Measurements from ENCODE around the gene COL6A1.
A peak's percentile ranks its signal among the peaks of the same experiment; 100 is the strongest.

The COL6A1 gene

DNA sequence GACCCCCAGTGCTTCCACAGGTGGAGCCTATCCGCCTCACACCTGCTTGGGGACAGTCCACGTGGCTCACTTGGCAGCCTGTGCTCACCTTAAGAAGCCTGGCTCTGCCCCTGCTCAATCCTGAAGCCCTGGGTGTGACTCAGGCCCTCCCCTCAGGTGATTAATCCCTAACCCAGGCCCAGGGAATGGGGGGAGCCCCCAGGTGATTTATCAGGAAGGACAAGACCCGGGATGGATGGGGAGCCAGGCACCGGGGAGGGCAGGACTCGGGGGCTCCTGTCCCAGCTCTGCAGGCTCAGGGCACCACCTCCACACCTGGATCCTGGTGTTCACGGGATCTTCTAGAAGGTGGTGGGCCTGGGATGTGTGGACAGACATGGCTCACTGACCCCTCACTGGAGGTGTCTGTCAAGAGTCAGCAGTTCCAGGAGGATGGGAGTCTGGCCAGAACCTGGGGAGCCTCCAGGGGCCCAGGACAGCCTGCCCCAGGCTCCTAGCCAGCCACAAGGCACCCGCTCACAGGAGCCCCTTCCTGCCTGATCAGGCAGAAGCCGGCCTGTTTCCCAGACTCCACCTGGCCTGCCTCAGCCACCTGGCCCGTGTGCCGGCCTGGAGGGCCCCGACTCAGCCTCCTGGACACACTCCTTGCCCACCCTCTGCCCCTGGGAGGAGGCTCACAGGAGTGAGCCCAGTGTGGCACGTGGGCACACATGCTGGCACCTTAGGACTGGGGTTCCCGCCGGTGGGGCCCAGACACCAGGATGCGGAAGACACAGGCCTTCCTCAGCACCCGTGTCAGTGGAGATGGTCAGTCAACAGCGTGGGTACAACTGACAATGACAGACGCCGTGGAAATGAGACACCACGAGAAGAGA is 38.6 kb upstream of the COL6A1 start:
- TF ChIP-seq Cebpa-rat (IDR thresholded peaks at IDR 0.05) = no peak
- Histone ChIP-seq H3K9ac (peak overlapping the region in 1 of 11 experiments; percentile 34; a peak in 1 of 22 replicates), H3K36me3 (no peaks in the 10 kb centered on the region), H3K27me3 (peaks cover 0 to 8% (median 0%) of the 10 kb centered on the region in 11 experiments; a peak in 3 of 22 replicates), H3K4me2 (peak overlapping the region in 7 of 11 experiments; percentile 45 to 93 (median 88); a peak in 12 of 22 replicates), H3K9me3 (replicated peaks in 1 of 11) (peaks cover 0 to 16% (median 8%) of the 10 kb centered on the region in 11 experiments; a peak in 10 of 22 replicates), H3K27ac (no peak overlapping the region), H4K20me1 (peaks cover 0 to 25% (median 9%) of the 10 kb centered on the region in 11 experiments; a peak in 10 of 22 replicates), H3K4me1 (peaks cover 12 to 68% (median 53%) of the 10 kb centered on the region in 10 experiments), H3K4me3 (no peak overlapping the region)

DNA sequence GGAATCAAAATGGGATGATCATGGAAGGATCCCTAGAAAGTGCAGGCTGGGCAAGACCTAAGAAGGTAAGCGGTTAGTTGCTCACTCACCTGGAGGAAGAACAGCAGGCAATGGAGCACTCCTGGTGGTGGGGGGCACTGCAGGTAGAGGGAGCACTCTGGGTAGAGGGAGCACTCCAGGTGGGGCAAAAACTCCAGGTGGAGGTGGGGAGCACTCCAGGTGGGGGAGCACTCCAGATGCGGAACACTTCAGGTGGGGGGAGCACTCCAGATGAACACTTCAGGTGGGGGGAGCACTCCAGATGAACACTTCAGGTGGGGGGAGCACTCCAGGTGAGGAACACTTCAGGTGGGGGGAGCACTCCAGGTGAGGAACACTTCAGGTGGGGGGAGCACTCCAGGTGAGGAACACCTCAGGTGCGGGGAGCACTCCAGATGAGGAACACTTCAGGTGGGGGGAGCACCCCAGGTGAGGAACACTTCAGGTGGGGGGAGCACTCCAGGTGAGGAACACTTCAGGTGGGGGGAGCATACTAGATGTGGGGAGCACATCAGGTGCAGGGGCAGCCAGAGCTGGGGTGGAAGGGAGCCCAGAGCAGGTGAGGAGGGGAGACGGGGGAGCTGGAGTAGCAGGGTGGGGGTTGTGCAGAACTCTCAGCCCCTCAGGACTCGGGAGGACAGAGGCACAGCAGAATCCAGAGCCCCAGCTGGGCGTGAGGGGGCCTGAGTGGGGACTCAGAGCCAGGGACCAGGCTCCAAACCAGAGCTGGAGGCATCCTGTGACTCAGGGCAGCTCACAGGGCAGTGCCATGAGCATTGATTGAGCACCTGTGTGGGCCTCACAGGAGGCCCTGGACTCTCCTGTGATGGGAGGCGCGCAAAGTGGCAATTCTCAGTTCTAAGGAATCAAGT is 37.7 kb upstream of the COL6A1 start:
- TF ChIP-seq Cebpa-rat (IDR thresholded peaks at IDR 0.05) = no peak
- no peak overlapping the region for H3K27ac ChIP-seq
- H3K4me3 ChIP-seq = no peak overlapping the region
- H4K20me1 ChIP-seq = peaks cover 0 to 25% (median 9%) of the 10 kb centered on the region in 11 experiments; a peak in 10 of 22 replicates
- no peaks in the 10 kb centered on the region for H3K36me3 ChIP-seq
- peaks cover 5 to 66% (median 51%) of the 10 kb centered on the region in 10 experiments; a peak in 19 of 20 replicates for H3K4me1 ChIP-seq
- H3K9ac ChIP-seq = no peak overlapping the region
- H3K27me3 ChIP-seq = peaks cover 0 to 8% (median 0%) of the 10 kb centered on the region in 11 experiments; a peak in 3 of 22 replicates
- H3K9me3 ChIP-seq (replicated peaks in 1 of 11) = peaks cover 0 to 25% (median 9%) of the 10 kb centered on the region in 11 experiments; a peak in 10 of 22 replicates
- no peak overlapping the region for H3K4me2 ChIP-seq

DNA sequence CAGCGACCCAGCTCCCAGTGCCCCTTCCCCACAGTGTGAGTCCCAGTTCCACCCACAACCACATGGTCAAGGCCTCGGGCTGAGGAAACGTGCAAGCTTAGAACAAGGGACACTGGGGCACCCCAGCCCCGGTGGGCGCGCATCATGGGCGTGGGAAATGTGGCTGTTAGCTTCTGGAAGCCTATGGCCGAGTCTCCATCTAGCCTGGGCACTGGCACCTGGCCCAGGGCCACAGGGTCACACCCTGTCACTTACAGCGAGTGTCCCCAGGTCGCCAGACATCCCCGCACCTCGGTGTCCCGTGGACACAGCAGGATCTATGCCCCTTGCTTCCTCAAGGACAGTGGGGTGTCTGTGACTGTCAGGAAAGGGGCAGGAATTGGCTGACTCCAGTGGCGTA is 37.0 kb upstream of the COL6A1 start:
- no peak for TF ChIP-seq Cebpa-rat (IDR thresholded peaks at IDR 0.05)
- Histone ChIP-seq H3K27me3 (peaks cover 0 to 8% (median 0%) of the 10 kb centered on the region in 11 experiments; a peak in 3 of 22 replicates), H3K4me1 (peaks cover 6 to 66% (median 51%) of the 10 kb centered on the region in 10 experiments)

DNA sequence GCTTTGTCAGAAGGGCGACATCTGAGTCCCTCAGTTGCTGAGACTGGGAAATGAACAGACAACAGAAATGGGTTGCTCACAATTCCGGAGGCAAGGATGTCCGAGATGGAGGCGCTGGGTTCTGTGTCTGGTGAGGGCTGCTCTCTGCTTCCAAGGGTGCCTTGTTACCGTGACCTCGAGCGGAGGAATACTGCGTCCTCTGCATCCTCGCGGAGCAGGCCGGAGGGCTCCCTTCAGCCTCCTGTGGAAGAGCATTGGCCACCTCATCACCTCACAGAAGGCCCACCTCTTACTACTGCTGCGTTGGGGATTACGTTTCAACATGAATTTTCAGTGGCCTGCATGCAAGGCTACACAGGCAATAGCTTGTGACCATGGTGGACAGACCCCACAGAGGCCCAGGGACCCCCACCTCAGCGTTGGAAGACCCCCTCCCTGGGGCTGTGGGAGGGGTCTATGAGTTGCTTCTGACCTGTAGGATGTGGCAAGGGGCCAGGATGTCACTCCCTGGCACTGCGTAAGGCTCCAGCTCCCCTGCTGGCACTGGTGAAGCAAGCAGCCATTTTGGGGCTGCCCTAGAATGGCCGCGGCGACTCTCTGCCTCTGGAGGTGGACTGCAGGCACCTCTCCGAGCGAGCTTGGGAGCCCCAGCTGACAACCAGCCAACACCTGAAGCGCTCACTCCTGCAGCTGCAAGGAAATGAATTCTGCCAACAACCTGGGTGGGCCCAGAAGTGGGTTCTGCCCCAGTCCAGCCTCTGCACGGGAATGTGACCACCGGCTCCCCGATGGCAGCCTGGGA is 36.3 kb upstream of the COL6A1 start:
- peaks cover 0 to 25% (median 9%) of the 10 kb centered on the region in 11 experiments; a peak in 10 of 22 replicates for H3K9me3 ChIP-seq (replicated peaks in 1 of 11)
- no peak overlapping the region for H3K4me2 ChIP-seq
- no peak overlapping the region for H3K27ac ChIP-seq
- peaks cover 0 to 19% (median 9%) of the 10 kb centered on the region in 11 experiments; a peak in 9 of 22 replicates for H4K20me1 ChIP-seq
- H3K27me3 ChIP-seq = peaks cover 0 to 8% (median 0%) of the 10 kb centered on the region in 11 experiments; a peak in 3 of 22 replicates
- H3K4me1 ChIP-seq = peaks cover 11 to 66% (median 51%) of the 10 kb centered on the region in 10 experiments
- H3K4me3 ChIP-seq = no peak overlapping the region
- no peak overlapping the region for H3K9ac ChIP-seq
- TF ChIP-seq Cebpa-rat (IDR thresholded peaks at IDR 0.05) = no peak
- no peaks in the 10 kb centered on the region for H3K36me3 ChIP-seq

More for the DNA sequence above, 37.0 kb upstream of the COL6A1 start:
- Histone ChIP-seq H3K9ac (no peak overlapping the region), H3K9me3 (replicated peaks in 1 of 11) (peaks cover 0 to 25% (median 9%) of the 10 kb centered on the region in 11 experiments; a peak in 10 of 22 replicates), H3K4me3 (no peak overlapping the region), H3K27ac (no peak overlapping the region), H3K36me3 (no peaks in the 10 kb centered on the region), H4K20me1 (peaks cover 0 to 20% (median 9%) of the 10 kb centered on the region in 11 experiments; a peak in 10 of 22 replicates), H3K4me2 (no peak overlapping the region)

DNA sequence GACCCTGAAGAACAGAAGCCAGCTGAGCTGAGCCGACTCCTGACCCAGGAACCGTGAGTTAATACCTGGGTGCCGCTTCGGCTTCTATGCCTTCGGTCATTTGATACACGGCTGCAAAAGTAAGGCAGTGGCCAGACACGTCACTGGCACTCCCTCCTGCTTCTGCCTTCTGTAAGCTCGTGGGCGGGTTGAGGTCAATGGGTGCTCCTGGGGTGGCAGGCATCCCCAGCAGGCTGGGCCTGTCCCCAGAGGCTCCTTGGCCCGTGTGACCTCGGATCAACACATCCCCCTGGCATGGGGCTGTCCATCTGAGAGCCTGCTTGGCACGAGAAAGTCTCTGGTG is 35.7 kb upstream of the COL6A1 start:
- H3K4me1 ChIP-seq = peaks cover 15 to 66% (median 51%) of the 10 kb centered on the region in 10 experiments
- no peaks in the 10 kb centered on the region for H3K36me3 ChIP-seq
- TF ChIP-seq Cebpa-rat (IDR thresholded peaks at IDR 0.05) = no peak
- no peak overlapping the region for H3K9ac ChIP-seq
- H3K9me3 ChIP-seq (replicated peaks in 1 of 11) = peaks cover 0 to 25% (median 9%) of the 10 kb centered on the region in 11 experiments; a peak in 10 of 22 replicates
- no peak overlapping the region for H3K4me3 ChIP-seq
- peaks cover 0 to 8% (median 0%) of the 10 kb centered on the region in 11 experiments; a peak in 3 of 22 replicates for H3K27me3 ChIP-seq
- H3K4me2 ChIP-seq = no peak overlapping the region
- peaks cover 0 to 13% (median 8%) of the 10 kb centered on the region in 11 experiments; a peak in 9 of 22 replicates for H4K20me1 ChIP-seq
- no peak overlapping the region for H3K27ac ChIP-seq

DNA sequence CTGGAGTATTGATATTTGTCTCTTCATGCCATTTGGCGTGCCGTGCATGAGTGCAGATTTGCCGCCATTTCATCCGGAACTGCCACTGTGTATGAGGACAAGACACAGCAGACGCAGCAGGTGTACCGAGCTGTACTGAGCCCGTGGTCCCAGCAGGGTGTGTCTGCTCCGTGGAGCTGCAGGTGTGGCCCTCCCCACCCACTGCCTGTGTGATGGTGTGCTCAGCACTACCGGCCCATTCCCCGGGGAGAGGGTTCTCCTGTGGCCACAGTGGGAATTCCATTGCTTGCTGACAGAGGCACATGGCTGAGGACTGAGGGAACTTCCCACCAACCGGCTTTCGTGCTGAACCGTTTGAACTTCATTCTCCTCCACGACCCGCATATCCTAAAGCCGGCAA is 34.3 kb upstream of the COL6A1 start:
- Histone ChIP-seq H3K4me2 (peak overlapping the region in 4 of 11 experiments; percentile 21 to 55 (median 38); a peak in 6 of 22 replicates), H3K9me3 (replicated peaks in 1 of 11) (peaks cover 0 to 25% (median 9%) of the 10 kb centered on the region in 11 experiments; a peak in 10 of 22 replicates), H3K36me3 (no peaks in the 10 kb centered on the region), H3K4me1 (peaks cover 15 to 61% (median 43%) of the 10 kb centered on the region in 10 experiments), H4K20me1 (peaks cover 0 to 5% (median 0%) of the 10 kb centered on the region in 11 experiments; a peak in 1 of 22 replicates), H3K9ac (no peak overlapping the region), H3K27me3 (no peaks in the 10 kb centered on the region), H3K4me3 (no peak overlapping the region), H3K27ac (no peak overlapping the region)
- no peak for TF ChIP-seq Cebpa-rat (IDR thresholded peaks at IDR 0.05)

DNA sequence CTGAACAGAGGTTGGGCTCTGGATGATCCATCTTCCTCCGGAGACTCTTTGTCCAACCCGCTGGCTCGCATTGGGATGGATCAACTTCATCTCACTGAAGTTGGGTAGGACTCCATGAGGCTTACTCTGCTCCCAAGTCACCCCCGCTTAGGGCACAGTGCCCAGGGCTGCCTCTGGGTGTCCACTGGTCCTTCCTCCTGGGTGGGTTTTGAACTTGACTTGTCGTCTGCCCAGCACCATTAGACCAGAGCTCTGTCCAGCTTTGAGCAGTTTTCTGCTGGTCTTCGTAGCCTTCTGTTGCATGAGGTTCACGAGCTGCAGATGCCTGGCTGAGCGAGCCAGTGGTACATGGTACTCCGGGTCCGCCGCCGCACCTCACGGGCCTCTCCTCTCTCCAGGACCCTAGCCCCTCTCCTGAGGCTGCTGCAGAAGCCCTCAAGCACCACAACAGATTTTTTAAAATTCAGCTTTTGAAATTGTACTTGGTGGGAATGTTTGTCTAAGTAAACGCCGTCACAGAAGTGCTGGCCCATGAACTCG is 33.8 kb upstream of the COL6A1 start:
- H3K27me3 ChIP-seq = no peaks in the 10 kb centered on the region
- no peak overlapping the region for H3K27ac ChIP-seq
- TF ChIP-seq Cebpa-rat (IDR thresholded peaks at IDR 0.05) = no peak

More for the DNA sequence above, 33.8 kb upstream of the COL6A1 start:
- Histone ChIP-seq H3K4me3 (no peak overlapping the region), H3K4me1 (peaks cover 15 to 57% (median 38%) of the 10 kb centered on the region in 10 experiments), H4K20me1 (peaks cover 0 to 5% (median 0%) of the 10 kb centered on the region in 11 experiments; a peak in 1 of 22 replicates), H3K36me3 (no peaks in the 10 kb centered on the region), H3K4me2 (peak overlapping the region in 4 of 11 experiments; percentile 21 to 55 (median 38); a peak in 6 of 22 replicates), H3K9ac (no peak overlapping the region), H3K9me3 (replicated peaks in 1 of 11) (peaks cover 0 to 25% (median 9%) of the 10 kb centered on the region in 11 experiments; a peak in 10 of 22 replicates)
